PC-3 (cell line): ENCODE results near the gene FOXO3. TPM values are rescaled to one million over a fixed set of nuclear protein-coding genes. Genes with fewer than 3 reads are reported as not detected.

ENCODE experiments used
- ATAC-seq: fragments of 200-7000 bp; cut with Tn5 transposase; 2 replicates; pipeline ENCODE4 v1.9.1; 2020; ENCODE audit warnings: mild to moderate bottlenecking, moderate library complexity
- BruUV-seq: library from RNA; stranded (reverse); fragments of 400-500 nt; replicated peaks from 2 replicates; lab custom pipeline; 2021; lab: Mats Ljungman, UMichigan
- CTCF ChIA-PET: fragments of 300-600 bp; sonication (Branson Sonifier 250); formaldehyde crosslinking; loops from one replicate; lab custom pipeline; 2022; ENCODE audit warnings: antibody characterized with exemption; lab: Charles Lee
- POLR2A ChIA-PET: fragments of 300-600 bp; sonication (Branson Sonifier 250); formaldehyde crosslinking; loops from one replicate; lab custom pipeline; 2022; ENCODE audit warnings: antibody characterized with exemption; ENCODE audit not compliant: unreplicated experiment; lab: Charles Lee
- DNase-seq: peaks from one replicate; pipeline ENCODE4 v3.0.0-alpha.2; 2015
- H2AFZ ChIP-seq: fragments of 300-600 bp; sonication (generic); 2 replicates; pipeline ENCODE4 v1.6.0; 2016; ENCODE audit warnings: antibody characterized with exemption, low read length
- H3F3A ChIP-seq: fragments of 300-600 bp; sonication (generic); one replicate; pipeline ENCODE4 v1.6.0; 2017; ENCODE audit warnings: antibody characterized with exemption, low read length, control low read depth, mild to moderate bottlenecking; ENCODE audit not compliant: unreplicated experiment
- H3K27ac ChIP-seq: fragments of 300-600 bp; sonication (generic); 2 replicates; pipeline ENCODE4 v1.5.1; 2016; ENCODE audit warnings: mild to moderate bottlenecking, low read length
- H3K27me3 ChIP-seq: fragments of 300-600 bp; sonication (generic); 2 replicates; pipeline ENCODE4 v1.6.1; 2016; ENCODE audit warnings: low read length, mixed read lengths
- H3K36me3 ChIP-seq: fragments of 300-600 bp; sonication (generic); 2 replicates; pipeline ENCODE4 v1.6.1; 2016; ENCODE audit warnings: low read depth, mixed run types, low read length, mixed read lengths
- H3K4me1 ChIP-seq: fragments of 300-600 bp; sonication (generic); 2 replicates; pipeline ENCODE4 v1.5.1; 2016; ENCODE audit warnings: low read length; ENCODE audit not compliant: insufficient read depth
- H3K4me2 ChIP-seq: fragments of 300-600 bp; sonication (generic); 2 replicates; pipeline ENCODE4 v1.6.0; 2016; ENCODE audit warnings: low read length
- H3K4me3 ChIP-seq: fragments of 300-600 bp; sonication (generic); 2 replicates; pipeline ENCODE4 v1.5.1; 2016; ENCODE audit warnings: mild to moderate bottlenecking, low read length, mixed read lengths
- H3K79me2 ChIP-seq: fragments of 300-600 bp; sonication (generic); 2 replicates; pipeline ENCODE4 v1.6.1; 2017; ENCODE audit warnings: low read length, mixed read lengths
- H3K9ac ChIP-seq: fragments of 300-600 bp; sonication (generic); 2 replicates; pipeline ENCODE4 v1.6.0; 2016; ENCODE audit warnings: mild to moderate bottlenecking, low read length
- H3K9me2 ChIP-seq: fragments of 300-600 bp; sonication (generic); replicated peaks from 2 replicates; pipeline ENCODE4 v1.6.1; 2016; ENCODE audit warnings: mixed run types, low read length, mixed read lengths
- H3K9me3 ChIP-seq: fragments of 300-600 bp; sonication (generic); 2 replicates; pipeline ENCODE4 v1.6.1; 2016; ENCODE audit warnings: low read length, mixed read lengths
- H4K20me1 ChIP-seq: fragments of 300-600 bp; sonication (generic); 2 replicates; pipeline ENCODE4 v1.6.1; 2016; ENCODE audit warnings: low read length, mixed read lengths
- EZH2 ChIP-seq: fragments of 300-600 bp; sonication (generic); IDR thresholded peaks from one replicate; pipeline ENCODE4 v1.6.1; 2017; ENCODE audit warnings: antibody characterized with exemption, mild to moderate bottlenecking, low read length; ENCODE audit not compliant: unreplicated experiment
- EZH2phosphoT487 ChIP-seq: fragments of 300-600 bp; sonication (generic); IDR thresholded peaks from 2 replicates; pipeline ENCODE4 v1.6.1; 2018; ENCODE audit warnings: mild to moderate bottlenecking, antibody characterized with exemption, low read length, borderline replicate concordance
- intact Hi-C: fragments of 100-400 bp; cut with micrococcal nuclease; formaldehyde crosslinking; loops from 2 replicates; pipeline ENCODE4 v1.9.0; 2023
- total RNA-seq: library from RNA; depleted of rRNA; stranded (reverse); fragments of >200 nt; gene quantifications from 2 replicates; pipeline ENCODE4 v1.2.3, GENCODE V29; 2014
- TF ChIP-seq, protein P1 (sequence below): fragments of 300-600 bp; sonication (generic); conservative IDR thresholded peaks from 2 replicates; pipeline ENCODE4 v1.5.1; 2017; ENCODE audit warnings: antibody characterized with exemption, low read depth, mild to moderate bottlenecking, low read length

The FOXO3 gene
- total RNA-seq, 1 experiment from 2014 or later = 12.8 TPM

DNA sequence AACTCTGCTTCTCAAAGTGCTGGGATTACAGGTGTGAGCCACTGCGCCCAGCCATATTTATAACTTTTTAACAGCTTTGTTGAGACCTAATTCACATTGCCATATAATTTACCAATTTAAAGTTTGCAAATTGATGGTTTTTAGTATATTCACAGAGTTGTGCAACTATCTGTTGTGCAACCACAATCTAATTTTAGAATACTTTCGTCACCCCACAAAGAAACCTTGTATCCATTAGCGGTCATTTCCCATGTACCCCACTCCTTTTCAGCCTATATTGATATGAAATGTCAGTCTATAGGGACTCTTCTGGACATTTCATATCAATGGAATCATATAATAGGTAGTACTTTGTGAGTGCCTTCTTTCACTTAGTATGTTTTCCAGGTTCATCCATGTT is 55.8 kb downstream of the FOXO3 start:
- TF ChIP-seq EZH2 (no peak), EZH2phosphoT487 (no peak)
- TF ChIP-seq, protein P1, sequence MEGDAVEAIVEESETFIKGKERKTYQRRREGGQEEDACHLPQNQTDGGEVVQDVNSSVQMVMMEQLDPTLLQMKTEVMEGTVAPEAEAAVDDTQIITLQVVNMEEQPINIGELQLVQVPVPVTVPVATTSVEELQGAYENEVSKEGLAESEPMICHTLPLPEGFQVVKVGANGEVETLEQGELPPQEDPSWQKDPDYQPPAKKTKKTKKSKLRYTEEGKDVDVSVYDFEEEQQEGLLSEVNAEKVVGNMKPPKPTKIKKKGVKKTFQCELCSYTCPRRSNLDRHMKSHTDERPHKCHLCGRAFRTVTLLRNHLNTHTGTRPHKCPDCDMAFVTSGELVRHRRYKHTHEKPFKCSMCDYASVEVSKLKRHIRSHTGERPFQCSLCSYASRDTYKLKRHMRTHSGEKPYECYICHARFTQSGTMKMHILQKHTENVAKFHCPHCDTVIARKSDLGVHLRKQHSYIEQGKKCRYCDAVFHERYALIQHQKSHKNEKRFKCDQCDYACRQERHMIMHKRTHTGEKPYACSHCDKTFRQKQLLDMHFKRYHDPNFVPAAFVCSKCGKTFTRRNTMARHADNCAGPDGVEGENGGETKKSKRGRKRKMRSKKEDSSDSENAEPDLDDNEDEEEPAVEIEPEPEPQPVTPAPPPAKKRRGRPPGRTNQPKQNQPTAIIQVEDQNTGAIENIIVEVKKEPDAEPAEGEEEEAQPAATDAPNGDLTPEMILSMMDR = no peak
- H3K27me3 ChIP-seq = no peaks in the 10 kb centered on the region
- POLR2A ChIA-PET = no interaction called here
- H3K9me2 ChIP-seq = no peaks in the 10 kb centered on the region
- H3K27ac ChIP-seq = no peak overlapping the region
- no peaks in the 10 kb centered on the region for H3K9me3 ChIP-seq
- ATAC-seq (no peak), DNase-seq (no peak)
- no peak overlapping the region for H3K4me3 ChIP-seq
- BruUV-seq = no TSS peak
- CTCF ChIA-PET = no interaction called here
- no peak overlapping the region for H3K4me2 ChIP-seq
- intact Hi-C loops = no loop called here
- H3K36me3 ChIP-seq = no peaks in the 10 kb centered on the region
- H3K9ac ChIP-seq = no peak overlapping the region
- peaks cover 97% of the 10 kb centered on the region for H3K79me2 ChIP-seq
- no peaks in the 10 kb centered on the region for H3F3A ChIP-seq
- H3K4me1 ChIP-seq = peaks cover 21% of the 10 kb centered on the region; the same call in 1 of the 2 replicates
- H2AFZ ChIP-seq = no peak overlapping the region
- no peaks in the 10 kb centered on the region for H4K20me1 ChIP-seq

DNA sequence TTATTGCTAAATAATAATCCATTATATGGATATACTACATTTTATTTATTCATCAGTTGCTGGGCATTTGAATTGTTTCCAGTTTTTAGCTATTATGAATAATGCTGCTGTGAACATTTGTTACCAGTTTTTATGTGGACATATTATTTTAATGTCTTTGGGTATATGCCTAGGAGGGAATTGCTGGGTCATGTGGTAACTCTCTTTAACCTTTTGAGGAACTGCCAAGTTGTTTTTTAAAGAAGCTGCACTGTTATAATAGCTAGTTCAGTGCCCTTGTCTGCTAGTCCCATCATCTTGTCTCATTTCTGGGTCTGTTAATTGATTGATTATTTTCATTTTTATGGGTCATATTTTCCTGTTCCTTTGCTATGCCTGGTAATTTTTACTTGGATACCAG is 56.3 kb downstream of the FOXO3 start:
- Histone ChIP-seq H3K4me3 (no peak overlapping the region), H2AFZ (no peak overlapping the region), H3K36me3 (no peaks in the 10 kb centered on the region), H3K79me2 (peaks cover 97% of the 10 kb centered on the region), H3K27me3 (no peaks in the 10 kb centered on the region), H3K4me1 (peaks cover 21% of the 10 kb centered on the region; the same call in 1 of the 2 replicates), H3K9me2 (no peaks in the 10 kb centered on the region), H3K9ac (no peak overlapping the region), H3K27ac (no peak overlapping the region), H4K20me1 (no peaks in the 10 kb centered on the region), H3K9me3 (no peaks in the 10 kb centered on the region), H3F3A (no peaks in the 10 kb centered on the region), H3K4me2 (no peak overlapping the region)
- CTCF ChIA-PET = no interaction called here
- POLR2A ChIA-PET = no interaction called here
- intact Hi-C loops = no loop called here
- ATAC-seq (no peak), DNase-seq (no peak)
- BruUV-seq = no TSS peak
- TF ChIP-seq EZH2phosphoT487 (no peak), EZH2 (no peak)
- TF ChIP-seq, protein P1 = no peak

DNA sequence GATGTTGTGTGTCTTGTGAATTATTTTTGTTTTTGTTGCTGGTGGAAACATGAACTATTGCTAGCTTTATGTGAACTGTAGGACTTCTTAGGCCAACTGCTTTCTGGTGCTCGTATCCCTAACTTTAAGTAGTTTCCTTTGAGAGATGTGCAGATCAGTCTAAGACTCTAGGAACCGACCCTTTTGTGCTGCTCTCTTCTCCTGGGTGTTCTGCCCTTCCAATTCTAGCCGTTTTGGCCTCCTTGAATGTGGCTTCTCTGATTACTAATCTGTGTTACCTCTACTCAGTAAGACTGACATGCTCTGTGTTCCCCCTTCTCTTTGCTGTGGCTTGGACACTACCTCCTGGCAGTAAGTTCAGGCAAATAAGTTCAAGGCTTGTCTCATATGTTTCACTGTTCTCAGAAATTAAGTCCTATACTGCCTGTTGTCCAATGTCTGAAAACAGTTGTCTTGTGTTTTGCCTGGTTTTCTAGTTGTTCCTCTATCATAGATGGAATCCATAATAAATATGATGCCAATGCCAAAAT is 58.0 kb downstream of the FOXO3 start:
- BruUV-seq = no TSS peak

More for the DNA sequence above, 58.0 kb downstream of the FOXO3 start:
- H3K4me1 ChIP-seq = peaks cover 21% of the 10 kb centered on the region; the same call in 1 of the 2 replicates
- H3K9ac ChIP-seq = no peak overlapping the region
- DNase-seq (no peak), ATAC-seq (no peak)
- intact Hi-C loops = no loop called here
- H3K27me3 ChIP-seq = no peaks in the 10 kb centered on the region
- no peak overlapping the region for H3K4me2 ChIP-seq
- POLR2A ChIA-PET = no interaction called here
- no peaks in the 10 kb centered on the region for H3F3A ChIP-seq
- TF ChIP-seq EZH2phosphoT487 = no peak
- no peak for TF ChIP-seq EZH2
- TF ChIP-seq, protein P1 = no peak
- H3K79me2 ChIP-seq = peaks cover 99% of the 10 kb centered on the region
- H4K20me1 ChIP-seq = 0 out of 2 replicates have a peak, but pooled peaks cover 2% of the 10 kb centered on the region
- H2AFZ ChIP-seq = no peak overlapping the region
- H3K4me3 ChIP-seq = no peak overlapping the region
- no peak overlapping the region for H3K27ac ChIP-seq
- no peaks in the 10 kb centered on the region for H3K9me2 ChIP-seq
- no peaks in the 10 kb centered on the region for H3K9me3 ChIP-seq
- H3K36me3 ChIP-seq = no peaks in the 10 kb centered on the region
- CTCF ChIA-PET = no interaction called here
